GM12865 (cell line): ENCODE results near the gene RPS21.

Experiments used
- DNase-seq: peaks from one replicate; pipeline ENCODE4 v3.0.0; 2010; ENCODE audit warnings: low read depth
- H3K4me3 ChIP-seq: 2 replicates; pipeline ENCODE4 v1.5.1; 2011; ENCODE audit warnings: mild to moderate bottlenecking, low read depth, low read length, control low read depth
- CTCF ChIP-seq: IDR thresholded peaks from 2 replicates; pipeline ENCODE4 v1.5.1; 2011; ENCODE audit warnings: low read length, control low read depth, low read depth, inconsistent platforms; ENCODE audit not compliant: insufficient read depth; ENCODE audit errors: missing control alignments

The RPS21 gene

GRCh38 chr20:62361799-62362589, 24.9 kb upstream of the RPS21 start:
- TF ChIP-seq CTCF = no peak
- H3K4me3 ChIP-seq = no peak overlapping the region
- DNase-seq = no peak

- no peak for TF ChIP-seq CTCF
- no peak for DNase-seq
- H3K4me3 ChIP-seq = no peak overlapping the region
These were observed 24.3 kb upstream of the RPS21 start for GRCh38 chr20:62362590-62362940.

- H3K4me3 ChIP-seq = no peak overlapping the region
- no peak for TF ChIP-seq CTCF
- DNase-seq = no peak
These were observed 23.6 kb upstream of the RPS21 start for GRCh38 chr20:62362991-62363919.

GRCh38 chr20:62363920-62364851, 22.7 kb upstream of the RPS21 start:
- DNase-seq = no peak
- no peak overlapping the region for H3K4me3 ChIP-seq
- no peak for TF ChIP-seq CTCF

GRCh38 chr20:62364911-62365736, 21.8 kb upstream of the RPS21 start:
- no peak for DNase-seq
- no peak for TF ChIP-seq CTCF
- H3K4me3 ChIP-seq = no peak overlapping the region

- H3K4me3 ChIP-seq = no peak overlapping the region
- DNase-seq = no peak
- TF ChIP-seq CTCF = no peak
These were observed 21.0 kb upstream of the RPS21 start for GRCh38 chr20:62365814-62366369.
